Skeletal muscle satellite cell (primary cell): ENCODE measurements around the gene ZMYND8.
"Not testable (repeated sequence)": the region's sequence is repeated elsewhere in the genome, so short reads cannot be mapped to it uniquely, and the experiment has no call there.

Experiments used
- H3K27me3 ChIP-seq: 2 replicates; pipeline ENCODE4 v1.7.0; 2013; ENCODE audit warnings: low read length; ENCODE audit not compliant: control insufficient read depth, insufficient read depth
- H3K36me3 ChIP-seq: 2 replicates; pipeline ENCODE4 v1.7.0; 2013; ENCODE audit warnings: mild to moderate bottlenecking, control low read depth, low read length; ENCODE audit not compliant: insufficient read depth
- H3K4me1 ChIP-seq: 2 replicates; pipeline ENCODE4 v1.7.0; 2013; ENCODE audit warnings: low read length; ENCODE audit not compliant: control insufficient read depth, insufficient read depth
- H3K4me2 ChIP-seq: 2 replicates; pipeline ENCODE4 v1.7.0; 2013; ENCODE audit warnings: mild to moderate bottlenecking, low read length
- H3K4me3 ChIP-seq: 2 replicates; pipeline ENCODE4 v1.7.0; 2013; ENCODE audit warnings: low read length
- H3K9ac ChIP-seq: 2 replicates; pipeline ENCODE4 v1.7.0; 2013; ENCODE audit warnings: mild to moderate bottlenecking, low read depth, low read length, moderate library complexity
- H3K9me3 ChIP-seq: replicated peaks from 2 replicates; pipeline ENCODE4 v1.7.0; 2013; ENCODE audit warnings: mild to moderate bottlenecking, control low read depth, low read length

Gene ZMYND8

GRCh38 chr20:47295129-47295813, 61.2 kb downstream of the ZMYND8 start:
- Histone ChIP-seq H3K36me3 (peaks cover 89% of the 10 kb centered on the region), H3K4me3 (no peak overlapping the region), H3K9ac (no peak overlapping the region), H3K9me3 (no peaks in the 10 kb centered on the region), H3K4me2 (no peak overlapping the region), H3K27me3 (no peaks in the 10 kb centered on the region), H3K4me1 (peaks cover 11% of the 10 kb centered on the region)

- H3K4me1 ChIP-seq: peaks cover 5% of the 10 kb centered on the region
- H3K9me3 ChIP-seq: no peaks in the 10 kb centered on the region
- peaks cover 90% of the 10 kb centered on the region for H3K36me3 ChIP-seq
- H3K4me2 ChIP-seq: no peak overlapping the region
- H3K4me3 ChIP-seq: no peak overlapping the region
- no peaks in the 10 kb centered on the region for H3K27me3 ChIP-seq
- H3K9ac ChIP-seq: no peak overlapping the region
Measured at GRCh38 chr20:47293631-47294030, 62.9 kb downstream of the ZMYND8 start.

- H3K4me3 ChIP-seq: no peak overlapping the region
- no peaks in the 10 kb centered on the region for H3K9me3 ChIP-seq
- H3K4me2 ChIP-seq: no peak overlapping the region
- H3K36me3 ChIP-seq: peaks cover 85% of the 10 kb centered on the region
- H3K9ac ChIP-seq: no peak overlapping the region
- no peaks in the 10 kb centered on the region for H3K27me3 ChIP-seq
- peaks cover 5% of the 10 kb centered on the region for H3K4me1 ChIP-seq
Measured at GRCh38 chr20:47292581-47292980, 63.9 kb downstream of the ZMYND8 start.

GRCh38 chr20:47290666-47291430, 65.7 kb downstream of the ZMYND8 start:
- H3K4me2 ChIP-seq: no peak overlapping the region
- no peak overlapping the region for H3K4me3 ChIP-seq
- no peaks in the 10 kb centered on the region for H3K27me3 ChIP-seq
- H3K9ac ChIP-seq: no peak overlapping the region
- peaks cover 83% of the 10 kb centered on the region for H3K36me3 ChIP-seq
- H3K9me3 ChIP-seq: no peaks in the 10 kb centered on the region
- H3K4me1 ChIP-seq: no peaks in the 10 kb centered on the region

- H3K4me1 ChIP-seq: no peaks in the 10 kb centered on the region
- no peaks in the 10 kb centered on the region for H3K9me3 ChIP-seq
- no peak overlapping the region for H3K9ac ChIP-seq
- no peak overlapping the region for H3K4me2 ChIP-seq
- H3K27me3 ChIP-seq: no peaks in the 10 kb centered on the region
- no peak overlapping the region for H3K4me3 ChIP-seq
- H3K36me3 ChIP-seq: peaks cover 83% of the 10 kb centered on the region
Measured at GRCh38 chr20:47290008-47290407, 66.5 kb downstream of the ZMYND8 start.

GRCh38 chr20:47289096-47289495, 67.4 kb downstream of the ZMYND8 start:
- Histone ChIP-seq H3K9ac (no peak overlapping the region), H3K36me3 (peaks cover 83% of the 10 kb centered on the region)

GRCh38 chr20:47288530-47288929, 68.0 kb downstream of the ZMYND8 start:
- H3K9ac ChIP-seq, H3K4me1 ChIP-seq, H3K4me2 ChIP-seq, H3K27me3 ChIP-seq, H3K4me3 ChIP-seq, H3K9me3 ChIP-seq: not testable (repeated sequence)
- H3K36me3 ChIP-seq: peaks cover 84% of the 10 kb centered on the region

More at GRCh38 chr20:47289096-47289495, 67.4 kb downstream of the ZMYND8 start:
- Histone ChIP-seq H3K27me3 (no peaks in the 10 kb centered on the region), H3K4me3 (no peak overlapping the region), H3K4me1 (no peaks in the 10 kb centered on the region), H3K9me3 (no peaks in the 10 kb centered on the region), H3K4me2 (no peak overlapping the region)

GRCh38 chr20:47287609-47288144, 68.8 kb downstream of the ZMYND8 start:
- Histone ChIP-seq H3K9ac (no peak overlapping the region), H3K9me3 (no peaks in the 10 kb centered on the region), H3K4me1 (no peaks in the 10 kb centered on the region), H3K4me2 (no peak overlapping the region), H3K27me3 (no peaks in the 10 kb centered on the region), H3K36me3 (peaks cover 88% of the 10 kb centered on the region), H3K4me3 (no peak overlapping the region)

GRCh38 chr20:47286681-47287080, 69.8 kb downstream of the ZMYND8 start:
- H3K4me2 ChIP-seq: no peak overlapping the region
- no peaks in the 10 kb centered on the region for H3K27me3 ChIP-seq
- H3K9me3 ChIP-seq: no peaks in the 10 kb centered on the region
- peaks cover 88% of the 10 kb centered on the region for H3K36me3 ChIP-seq
- H3K4me1 ChIP-seq: no peaks in the 10 kb centered on the region
- no peak overlapping the region for H3K4me3 ChIP-seq
- H3K9ac ChIP-seq: no peak overlapping the region

GRCh38 chr20:47285189-47285588, 71.3 kb downstream of the ZMYND8 start:
- no peaks in the 10 kb centered on the region for H3K4me1 ChIP-seq
- no peak overlapping the region for H3K4me2 ChIP-seq
- H3K4me3 ChIP-seq: no peak overlapping the region
- H3K36me3 ChIP-seq: peaks cover 89% of the 10 kb centered on the region
- no peaks in the 10 kb centered on the region for H3K9me3 ChIP-seq
- H3K9ac ChIP-seq: no peak overlapping the region
- no peaks in the 10 kb centered on the region for H3K27me3 ChIP-seq

GRCh38 chr20:47284373-47284772, 72.1 kb downstream of the ZMYND8 start:
- H3K36me3 ChIP-seq: peaks cover 89% of the 10 kb centered on the region
- H3K4me1 ChIP-seq: peaks cover 2% of the 10 kb centered on the region
- no peak overlapping the region for H3K4me3 ChIP-seq
- H3K9ac ChIP-seq: no peak overlapping the region
- no peaks in the 10 kb centered on the region for H3K27me3 ChIP-seq
- H3K4me2 ChIP-seq: no peak overlapping the region
- H3K9me3 ChIP-seq: no peaks in the 10 kb centered on the region
